ENCODE measurements around the gene PVRIG. TPM values are rescaled to one million over a fixed set of nuclear protein-coding genes. Genes with fewer than 3 reads are reported as not detected.
"Not testable (repeated sequence)": the region's sequence is repeated elsewhere in the genome, so short reads cannot be mapped to it uniquely, and the experiment has no call there.

PVRIG gene
- total and polyA plus RNA-seq, 12 donors: 0.21 to 1.8 (median 0.49) TPM; not detected in 2

GRCh38 chr7:100189061-100189460 is 30.7 kb upstream of the PVRIG start:
- intact Hi-C loops (cut with DNase I): no loop called here
- Histone ChIP-seq H3K9me3 (replicated peaks in 1 of 3) (no peaks in the 10 kb centered on the region), H3K36me3 (replicated peaks in 1 of 2) (no peaks in the 10 kb centered on the region), H3K27me3 (no peaks in the 10 kb centered on the region), H3K4me1 (replicated peaks in 1 of 2) (no peaks in the 10 kb centered on the region), H3K4me3 (no peak overlapping the region), H3K27ac (no peak overlapping the region)
- WGBS, 4 donors: 69 to 84% (median 79%) methylated on average over 3 of the region's 3 CpGs
- TF ChIP-seq POLR2A (IDR thresholded peaks at IDR 0.05): no peak
- DNase-seq: no peak

- WGBS, 4 donors: 46 to 56% (median 49%) methylated on average over 4 of the region's 4 CpGs
- DNase-seq: peak in 1 of 7 donors; percentile 20
- Histone ChIP-seq H3K36me3 (replicated peaks in 1 of 2) (no peaks in the 10 kb centered on the region), H3K27me3 (no peaks in the 10 kb centered on the region), H3K9me3 (replicated peaks in 1 of 3) (no peaks in the 10 kb centered on the region), H3K4me3 (no peak overlapping the region), H3K27ac (no peak overlapping the region), H3K4me1 (replicated peaks in 1 of 2) (no peaks in the 10 kb centered on the region)
- no peak for TF ChIP-seq POLR2A (IDR thresholded peaks at IDR 0.05)
- TF ChIP-seq, protein P1, sequence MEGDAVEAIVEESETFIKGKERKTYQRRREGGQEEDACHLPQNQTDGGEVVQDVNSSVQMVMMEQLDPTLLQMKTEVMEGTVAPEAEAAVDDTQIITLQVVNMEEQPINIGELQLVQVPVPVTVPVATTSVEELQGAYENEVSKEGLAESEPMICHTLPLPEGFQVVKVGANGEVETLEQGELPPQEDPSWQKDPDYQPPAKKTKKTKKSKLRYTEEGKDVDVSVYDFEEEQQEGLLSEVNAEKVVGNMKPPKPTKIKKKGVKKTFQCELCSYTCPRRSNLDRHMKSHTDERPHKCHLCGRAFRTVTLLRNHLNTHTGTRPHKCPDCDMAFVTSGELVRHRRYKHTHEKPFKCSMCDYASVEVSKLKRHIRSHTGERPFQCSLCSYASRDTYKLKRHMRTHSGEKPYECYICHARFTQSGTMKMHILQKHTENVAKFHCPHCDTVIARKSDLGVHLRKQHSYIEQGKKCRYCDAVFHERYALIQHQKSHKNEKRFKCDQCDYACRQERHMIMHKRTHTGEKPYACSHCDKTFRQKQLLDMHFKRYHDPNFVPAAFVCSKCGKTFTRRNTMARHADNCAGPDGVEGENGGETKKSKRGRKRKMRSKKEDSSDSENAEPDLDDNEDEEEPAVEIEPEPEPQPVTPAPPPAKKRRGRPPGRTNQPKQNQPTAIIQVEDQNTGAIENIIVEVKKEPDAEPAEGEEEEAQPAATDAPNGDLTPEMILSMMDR (IDR thresholded peaks at IDR 0.05): peak; percentile 21 to 48 (median 36)
- intact Hi-C loops (cut with DNase I): no loop called here
Measured at GRCh38 chr7:100190048-100190711, 29.6 kb upstream of the PVRIG start.

DNA sequence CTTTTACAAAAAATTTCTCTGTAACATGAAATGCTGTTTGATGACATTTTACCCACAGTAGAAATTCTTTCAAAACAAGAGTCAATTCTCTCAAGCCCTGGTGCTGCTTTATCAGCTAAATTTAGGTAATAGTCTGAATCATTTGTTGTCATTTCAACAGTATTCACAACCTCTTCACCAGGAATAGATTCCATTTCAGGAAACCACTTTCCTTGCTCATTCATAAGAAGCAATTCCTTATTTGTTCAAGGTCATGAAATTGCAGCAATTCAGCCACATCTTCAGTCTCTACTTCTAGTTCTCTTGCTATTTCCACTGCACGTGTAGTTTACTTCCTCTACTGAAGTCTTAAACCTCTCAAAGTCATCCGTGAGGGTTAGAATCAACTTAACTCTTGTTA is 28.0 kb upstream of the PVRIG start:
- 38 to 60% (median 55%) methylated on average over 2 of the region's 2 CpGs for WGBS, 4 donors
- Histone ChIP-seq H3K9me3 (replicated peaks in 1 of 3) (no peaks in the 10 kb centered on the region), H3K27me3 (no peaks in the 10 kb centered on the region), H3K4me1 (replicated peaks in 1 of 2) (no peaks in the 10 kb centered on the region), H3K36me3 (replicated peaks in 1 of 2) (no peaks in the 10 kb centered on the region), H3K27ac (no peak overlapping the region), H3K4me3 (no peak overlapping the region)
- no peak for TF ChIP-seq POLR2A (IDR thresholded peaks at IDR 0.05)
- TF ChIP-seq, protein P1 (IDR thresholded peaks at IDR 0.05): no peak
- DNase-seq: no peak
- intact Hi-C loops (cut with DNase I): no loop called here

- H3K36me3 ChIP-seq (replicated peaks in 1 of 2); H3K4me1 ChIP-seq (replicated peaks in 1 of 2); H3K9me3 ChIP-seq (replicated peaks in 1 of 3); H3K4me3 ChIP-seq; intact Hi-C loops (cut with DNase I); H3K27me3 ChIP-seq; H3K27ac ChIP-seq: not testable (repeated sequence)
- WGBS, 4 donors: 92 to 97% (median 93%) methylated on average over 6 of the region's 6 CpGs
- DNase-seq: peak in 1 of 7 donors; percentile 6
Measured at GRCh38 chr7:100192281-100192862, 27.4 kb upstream of the PVRIG start.

DNA sequence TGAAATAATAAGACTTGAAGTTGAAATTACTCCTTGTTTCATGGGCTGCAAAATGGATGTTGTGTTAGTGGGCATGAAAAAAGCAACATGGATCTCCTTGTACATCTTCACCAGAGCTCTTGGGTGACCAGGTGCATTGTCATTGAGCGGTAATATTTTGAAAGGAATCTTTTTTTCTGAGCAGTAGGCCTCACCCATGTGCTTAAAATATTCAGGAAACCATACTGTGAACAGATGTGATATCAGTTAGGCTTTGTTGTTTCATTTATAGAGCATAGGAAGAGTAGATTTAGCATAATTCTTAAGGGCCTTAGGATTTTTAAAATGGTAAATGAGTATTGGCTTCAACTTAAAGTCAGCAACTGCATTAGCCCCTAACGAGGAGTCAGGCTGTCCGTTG is 26.8 kb upstream of the PVRIG start:
- H3K36me3 ChIP-seq (replicated peaks in 1 of 2): no peaks in the 10 kb centered on the region

More for the DNA sequence above, 26.8 kb upstream of the PVRIG start:
- Histone ChIP-seq H3K27me3 (no peaks in the 10 kb centered on the region), H3K4me1 (replicated peaks in 1 of 2) (no peaks in the 10 kb centered on the region), H3K4me3 (no peak overlapping the region), H3K9me3 (replicated peaks in 1 of 3) (no peaks in the 10 kb centered on the region), H3K27ac (no peak overlapping the region)
- intact Hi-C loops (cut with DNase I): no loop called here
- 76 to 96% (median 91%) methylated on average over 3 of the region's 3 CpGs for WGBS, 4 donors
- no peak for DNase-seq
- TF ChIP-seq POLR2A (IDR thresholded peaks at IDR 0.05): no peak
- TF ChIP-seq, protein P1 (IDR thresholded peaks at IDR 0.05): no peak
